ENCODE data around the gene PRKN.

- TF ChIP-seq CTCF (IDR thresholded peaks at IDR 0.05) (no peak), POLR2AphosphoS5 (IDR thresholded peaks at IDR 0.05; ENCODE audit: low read depth, low read length) (no peak)
These were observed 1371.9 kb downstream of the PRKN start for GRCh38 chr6:161355696-161356095.
